Esophagus muscularis mucosa (tissue), 4 donors: ENCODE results near the gene PLEKHA7. TPM values are rescaled to one million over a fixed set of nuclear protein-coding genes. Genes with fewer than 3 reads are reported as not detected.

Experiments
- DNase-seq: peaks from one replicate; pipeline ENCODE4 v3.0.0-alpha.2; 2017; ENCODE audit errors: extremely low spot score
- H3K27ac ChIP-seq, 4 donors: fragments of 200-600 bp; sonication (generic); replicated peaks in 1 of 4; 1 replicate in 3 of 4; 2 replicates in 1 of 4; pipeline ENCODE4 v1.5.1; 2016 to 2019; ENCODE audit warnings: mild to moderate bottlenecking in 1 of 4
- H3K27me3 ChIP-seq, 4 donors: fragments of 200-600 bp; sonication (generic); one replicate each; pipeline versions ENCODE4 v1.5.1 to v1.6.0; 2016 to 2019
- H3K36me3 ChIP-seq, 4 donors: fragments of 200-600 bp; sonication (generic); one replicate each; pipeline ENCODE4 v1.5.1; 2016 to 2019
- H3K4me1 ChIP-seq, 4 donors: fragments of 200-600 bp; sonication (generic); one replicate each; pipeline ENCODE4 v1.5.1; 2016 to 2019
- H3K4me3 ChIP-seq, 4 donors: fragments of 200-600 bp; sonication (generic); 1 replicate in 2 of 4; 2 replicates in 2 of 4; pipeline ENCODE4 v1.5.1; 2016 to 2019; ENCODE audit warnings: mild to moderate bottlenecking in 4 of 4, moderate library complexity in 1 of 4
- H3K9me3 ChIP-seq, 4 donors: fragments of 200-600 bp; sonication (generic); 1 replicate in 3 of 4; 2 replicates in 1 of 4; pipeline ENCODE4 v1.5.1; 2016 to 2019
- CTCF ChIP-seq, 3 experiments: fragments of 200-600 bp in 2 of 3; fragments of 450-650 bp in 1 of 3; sonication (generic) in 2 of 3; IDR thresholded peaks; one replicate each; pipeline ENCODE4 v1.5.1; 2017 to 2019; ENCODE audit warnings: antibody characterized with exemption in 3 of 3, mild to moderate bottlenecking in 2 of 3, moderate library complexity in 1 of 3
- EP300 ChIP-seq: sonication (generic); formaldehyde crosslinking; IDR thresholded peaks from one replicate; pipeline ENCODE4 v1.6.1; 2017; ENCODE audit warnings: antibody characterized with exemption
- POLR2A ChIP-seq: fragments of 450-650 bp; IDR thresholded peaks from one replicate; pipeline ENCODE4 v1.6.1; 2017; ENCODE audit warnings: antibody characterized with exemption, moderate library complexity, mild to moderate bottlenecking, low read depth
- POLR2AphosphoS5 ChIP-seq, 2 donors: sonication (generic); formaldehyde crosslinking; IDR thresholded peaks; one replicate each; pipeline ENCODE4 v1.6.1; 2017; ENCODE audit warnings: antibody characterized with exemption in 2 of 2
- WGBS: methylation state at CpG from one replicate; pipeline ENCODE4 v1.1.5; 2018; 5-methylcytosine and 5-hydroxymethylcytosine counted together
- intact Hi-C: fragments of 100-400 bp; cut with DNase I; formaldehyde crosslinking; loops from one replicate; pipeline ENCODE4 v1.15.1; 2023
- total RNA-seq, 4 donors: library from RNA; depleted of rRNA; stranded (reverse); fragments of >200 nt; gene quantifications; one replicate each; pipeline versions ENCODE4 v1.1.0 to v1.2.1, GENCODE V29; 2016

The PLEKHA7 gene
- total RNA-seq, 4 donors from 2014 or later = 5.8 to 9.1 (median 7.7) TPM

DNA sequence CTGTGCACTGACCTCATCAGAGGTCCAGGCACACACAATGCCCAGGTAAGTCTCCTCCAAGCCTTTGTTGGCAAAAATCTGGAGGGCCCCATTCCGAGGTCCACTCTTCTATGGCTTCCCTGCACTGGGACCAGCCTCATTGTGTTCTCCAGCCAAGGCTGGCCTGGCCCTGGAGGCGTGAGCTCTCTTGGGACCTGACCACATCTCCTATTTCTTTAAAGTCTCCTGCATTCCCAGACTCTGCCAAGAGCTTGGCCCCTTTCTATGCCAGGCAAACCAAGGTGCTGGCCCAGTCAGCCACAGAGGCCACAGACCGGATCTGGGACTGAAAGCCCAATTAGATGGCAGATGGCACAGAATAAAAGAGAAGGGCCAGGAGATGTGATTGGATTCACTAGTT, 220.7 kb downstream of the PLEKHA7 start:
- Histone ChIP-seq H3K4me1 (peaks cover 4 to 35% (median 20%) of the 10 kb centered on the region in 4 donors), H3K9me3 (no peaks in the 10 kb centered on the region), H3K27ac (no peak overlapping the region), H3K36me3 (peaks cover 0 to 20% (median 6%) of the 10 kb centered on the region in 4 donors), H3K27me3 (no peaks in the 10 kb centered on the region), H3K4me3 (no peak overlapping the region)
- 83% methylated on average over 2 of the region's 3 CpGs for WGBS
- no peak for DNase-seq
- no peak for TF ChIP-seq EP300
- no peak for TF ChIP-seq POLR2A
- intact Hi-C loops = no loop called here

GRCh38 chr11:16793009-16793408, 221.2 kb downstream of the PLEKHA7 start:
- Histone ChIP-seq H3K27me3 (no peaks in the 10 kb centered on the region), H3K36me3 (peaks cover 0 to 20% (median 6%) of the 10 kb centered on the region in 4 donors), H3K27ac (no peak overlapping the region), H3K9me3 (no peaks in the 10 kb centered on the region), H3K4me1 (peaks cover 4 to 39% (median 25%) of the 10 kb centered on the region in 4 donors), H3K4me3 (no peak overlapping the region)
- no peak for DNase-seq
- intact Hi-C loops = no loop called here
- WGBS = 100% methylated on average over 3 of the region's 3 CpGs
- no peak for TF ChIP-seq EP300
- no peak for TF ChIP-seq POLR2A
- no peak for TF ChIP-seq CTCF (IDR thresholded peaks at IDR 0.05)
- no peak for TF ChIP-seq POLR2AphosphoS5 (IDR thresholded peaks at IDR 0.05)

DNA sequence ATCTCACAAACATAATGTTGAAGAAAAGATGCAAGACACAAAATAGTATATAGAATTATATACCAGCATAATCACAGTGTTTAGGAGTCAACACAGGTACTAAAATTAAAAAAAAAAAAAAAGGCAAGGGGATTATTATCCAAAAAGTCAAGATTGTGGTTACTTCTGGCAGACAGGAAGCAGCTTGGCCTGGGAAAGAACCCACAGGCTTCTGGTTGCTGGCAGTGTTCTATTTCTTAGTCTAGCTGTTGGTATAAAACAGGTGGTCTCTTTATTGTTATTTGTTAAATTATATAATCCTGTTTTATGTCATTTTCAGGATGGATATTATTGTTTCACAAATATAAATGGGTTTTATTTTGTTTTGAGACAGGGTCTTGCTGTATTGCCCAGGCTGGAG, 221.8 kb downstream of the PLEKHA7 start:
- intact Hi-C loops = no loop called here

GRCh38 chr11:16791191-16791961, 222.8 kb downstream of the PLEKHA7 start:
- no peaks in the 10 kb centered on the region for H3K9me3 ChIP-seq
- 67% methylated on average over 11 of the region's 13 CpGs for WGBS
- peaks cover 0 to 20% (median 6%) of the 10 kb centered on the region in 4 donors for H3K36me3 ChIP-seq
- no peak for DNase-seq
- H3K27me3 ChIP-seq = no peaks in the 10 kb centered on the region
- no peak overlapping the region for H3K4me3 ChIP-seq
- H3K27ac ChIP-seq = peak overlapping the region; percentile 20 to 67 (median 51)
- TF ChIP-seq POLR2A = no peak
- TF ChIP-seq POLR2AphosphoS5 (IDR thresholded peaks at IDR 0.05) = peak; percentile 40 to 63
- no peak for TF ChIP-seq CTCF (IDR thresholded peaks at IDR 0.05)
- intact Hi-C loops = no loop called here
- peaks cover 4 to 43% (median 26%) of the 10 kb centered on the region in 4 donors for H3K4me1 ChIP-seq

More for the DNA sequence above, 221.8 kb downstream of the PLEKHA7 start:
- H3K36me3 ChIP-seq = peaks cover 0 to 20% (median 6%) of the 10 kb centered on the region in 4 donors
- H3K4me3 ChIP-seq = no peak overlapping the region
- peaks cover 4 to 43% (median 26%) of the 10 kb centered on the region in 4 donors for H3K4me1 ChIP-seq
- TF ChIP-seq POLR2A (no peak), POLR2AphosphoS5 (IDR thresholded peaks at IDR 0.05) (no peak), CTCF (IDR thresholded peaks at IDR 0.05) (no peak), EP300 (no peak)
- H3K9me3 ChIP-seq = no peaks in the 10 kb centered on the region
- DNase-seq = no peak
- H3K27ac ChIP-seq = no peak overlapping the region
- H3K27me3 ChIP-seq = no peaks in the 10 kb centered on the region

DNA sequence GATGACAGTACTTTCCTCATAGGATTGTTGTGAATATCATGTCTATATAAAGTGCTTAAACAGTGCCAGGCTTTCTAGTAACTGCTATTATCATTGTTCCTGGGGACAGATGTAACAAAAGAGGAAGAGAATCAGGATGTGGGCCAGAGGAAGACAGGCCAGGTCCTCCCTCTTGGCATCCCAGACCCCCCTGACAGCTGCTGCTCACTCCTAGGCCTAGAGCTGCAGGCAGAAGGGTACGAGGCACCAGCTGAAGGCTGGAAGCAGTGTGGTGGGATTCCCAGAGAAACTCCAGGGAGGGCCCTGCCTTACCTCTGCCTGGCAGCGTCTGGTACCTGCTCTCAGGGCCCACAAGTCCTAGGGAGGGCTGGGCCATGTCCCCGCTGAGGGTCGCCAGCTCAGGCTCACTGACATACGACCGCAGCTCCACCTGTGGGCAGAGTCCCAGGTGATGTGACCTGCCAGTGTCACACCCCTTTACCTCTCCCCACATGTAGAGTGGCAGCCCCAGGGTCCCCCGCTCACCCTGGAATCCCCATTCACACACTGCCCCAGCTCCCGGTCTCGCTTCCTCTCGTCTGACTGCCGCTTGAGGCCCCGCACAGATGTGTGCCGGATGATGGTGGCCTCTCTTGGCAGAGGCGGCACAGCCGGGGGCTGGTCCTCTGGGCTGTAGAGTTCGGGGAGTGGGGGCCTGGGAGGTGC, 223.6 kb downstream of the PLEKHA7 start:
- H3K27me3 ChIP-seq = no peaks in the 10 kb centered on the region
- no peak overlapping the region for H3K4me3 ChIP-seq
- no peak for DNase-seq
- no peaks in the 10 kb centered on the region for H3K9me3 ChIP-seq
- WGBS = 93% methylated on average over 11 of the region's 16 CpGs
- H3K36me3 ChIP-seq = peaks cover 0 to 20% (median 6%) of the 10 kb centered on the region in 4 donors
- TF ChIP-seq POLR2A (no peak), POLR2AphosphoS5 (IDR thresholded peaks at IDR 0.05) (no peak), EP300 (no peak), CTCF (IDR thresholded peaks at IDR 0.05) (no peak)
- H3K4me1 ChIP-seq = peaks cover 4 to 49% (median 28%) of the 10 kb centered on the region in 4 donors
- H3K27ac ChIP-seq = peak overlapping the region; percentile 20 to 67 (median 46)
- intact Hi-C loops = no loop called here
